GM19099 (cell line): ENCODE measurements around the gene PIP5K1C.

Experiments
- POLR2A ChIP-seq: IDR thresholded peaks from 3 replicates; pipeline ENCODE4 v1.6.1; 2011; ENCODE audit warnings: low read depth; ENCODE audit not compliant: insufficient read length; ENCODE audit errors: extremely low read depth

PIP5K1C gene

DNA sequence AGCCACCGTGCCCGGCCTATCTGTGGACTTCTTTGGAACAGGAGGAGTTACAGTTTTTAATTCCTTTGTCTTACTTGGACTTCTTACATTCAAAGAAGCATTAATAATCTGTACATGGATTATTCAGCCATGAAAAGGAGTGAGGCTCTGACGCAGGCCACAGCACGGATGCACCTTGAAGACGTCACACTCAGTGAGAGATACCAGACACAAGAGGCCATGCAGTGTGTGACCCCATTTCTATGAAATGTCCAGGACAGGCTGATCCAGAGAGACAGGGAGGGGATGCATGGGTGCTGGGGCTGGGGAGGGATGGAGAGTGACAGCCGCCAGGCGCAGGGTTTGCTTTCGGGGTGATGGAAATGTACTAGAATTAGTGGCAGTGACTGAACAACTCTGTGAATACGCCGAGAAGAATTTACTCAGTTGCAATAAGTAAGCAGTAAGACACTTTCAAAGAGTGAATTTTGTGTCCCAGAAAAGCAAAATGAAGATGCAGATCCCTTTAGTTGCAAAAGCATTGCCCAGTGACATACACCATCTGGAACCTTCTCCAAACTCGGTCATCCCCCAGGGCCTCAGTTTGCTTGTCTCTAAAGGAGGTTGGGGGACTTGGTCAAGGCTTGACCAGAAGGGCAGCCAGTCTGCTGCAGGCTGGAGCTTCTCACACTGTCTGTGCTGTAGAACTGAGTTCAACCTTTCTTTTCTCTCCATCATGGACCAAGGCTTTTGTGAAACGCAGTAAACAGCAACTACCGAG, 25.3 kb downstream of the PIP5K1C start:
- no peak for TF ChIP-seq POLR2A

DNA sequence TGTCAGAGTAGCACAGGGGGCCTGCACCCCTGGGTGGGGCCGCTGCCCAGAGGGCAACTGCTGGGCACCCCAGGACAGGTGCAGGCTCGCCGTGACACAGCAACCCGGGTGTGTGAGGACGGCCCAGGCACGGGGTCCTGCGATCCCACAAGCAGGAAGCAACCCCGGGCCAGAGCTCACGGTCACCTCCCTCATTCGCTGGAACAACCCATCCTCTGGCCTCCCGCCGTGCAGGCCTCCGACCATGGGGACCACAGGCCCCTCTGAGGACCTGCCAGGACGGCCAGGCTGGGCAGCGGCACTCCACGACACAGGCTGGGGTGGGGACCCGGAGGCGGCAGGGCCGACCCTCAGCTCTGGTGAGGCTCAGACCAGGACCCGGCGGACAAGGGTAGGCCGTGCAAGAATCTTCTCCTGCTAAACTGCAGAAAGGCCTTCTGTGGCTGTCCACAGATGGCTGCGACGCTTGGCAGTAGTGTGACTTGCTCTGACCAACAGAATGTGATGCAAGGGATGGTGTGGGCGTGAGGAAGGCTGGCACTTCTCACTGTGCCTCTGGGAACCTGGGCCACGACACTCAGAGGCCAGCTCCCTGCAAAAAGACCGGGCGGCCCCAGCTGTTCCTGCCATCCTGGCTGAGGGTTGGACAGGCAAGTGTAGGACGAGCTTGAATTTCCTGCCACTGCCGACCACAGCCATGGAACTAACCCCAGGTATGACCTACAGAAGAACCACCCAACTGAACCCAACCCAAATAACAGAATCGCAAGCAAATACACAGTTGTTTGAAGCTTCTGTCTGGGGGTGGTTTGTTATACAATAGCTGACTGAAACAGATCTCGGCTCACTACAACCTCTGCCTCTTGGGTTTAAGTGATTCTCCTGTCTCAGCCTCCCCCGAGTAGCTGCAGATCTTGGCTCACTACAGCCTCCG, 26.5 kb downstream of the PIP5K1C start:
- no peak for TF ChIP-seq POLR2A

DNA sequence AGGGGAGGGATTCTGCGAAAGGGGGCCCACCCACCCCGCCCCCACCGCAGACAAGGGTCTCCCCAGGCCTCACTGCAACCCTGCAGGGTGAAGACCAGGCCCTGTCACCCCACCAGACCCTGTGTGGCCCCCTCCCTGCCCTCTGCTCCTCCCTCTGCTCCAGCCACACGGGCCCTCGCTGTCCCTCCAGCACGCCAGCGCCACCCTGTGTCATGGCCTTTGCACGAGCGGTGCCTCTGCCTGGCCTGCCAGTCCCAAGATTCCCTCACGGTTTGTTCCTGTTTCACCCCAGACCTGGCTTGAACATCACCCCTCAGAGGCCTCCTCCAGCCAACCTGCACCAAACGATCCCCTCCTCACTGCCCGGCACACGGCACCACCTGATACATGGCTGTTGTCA, 27.3 kb downstream of the PIP5K1C start:
- TF ChIP-seq POLR2A = no peak

DNA sequence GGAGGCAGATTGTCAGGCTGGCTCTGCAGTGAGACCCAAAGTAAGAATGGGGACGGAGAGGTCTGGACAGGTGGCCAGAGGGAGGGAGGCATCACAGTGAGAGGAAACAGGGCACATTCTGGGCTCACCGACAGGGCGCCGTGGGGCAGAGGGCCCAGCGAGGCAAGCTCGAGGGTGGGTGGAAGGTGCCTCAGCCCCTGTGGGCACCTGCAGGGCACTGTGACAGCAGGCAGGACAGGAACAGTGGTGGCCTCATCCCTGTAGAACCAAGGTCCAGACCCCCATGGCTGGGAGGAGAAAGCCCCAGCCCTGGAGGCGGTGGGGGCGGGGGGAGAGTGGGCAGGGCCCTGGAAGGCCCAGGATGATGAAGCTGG, 27.7 kb downstream of the PIP5K1C start:
- no peak for TF ChIP-seq POLR2A

DNA sequence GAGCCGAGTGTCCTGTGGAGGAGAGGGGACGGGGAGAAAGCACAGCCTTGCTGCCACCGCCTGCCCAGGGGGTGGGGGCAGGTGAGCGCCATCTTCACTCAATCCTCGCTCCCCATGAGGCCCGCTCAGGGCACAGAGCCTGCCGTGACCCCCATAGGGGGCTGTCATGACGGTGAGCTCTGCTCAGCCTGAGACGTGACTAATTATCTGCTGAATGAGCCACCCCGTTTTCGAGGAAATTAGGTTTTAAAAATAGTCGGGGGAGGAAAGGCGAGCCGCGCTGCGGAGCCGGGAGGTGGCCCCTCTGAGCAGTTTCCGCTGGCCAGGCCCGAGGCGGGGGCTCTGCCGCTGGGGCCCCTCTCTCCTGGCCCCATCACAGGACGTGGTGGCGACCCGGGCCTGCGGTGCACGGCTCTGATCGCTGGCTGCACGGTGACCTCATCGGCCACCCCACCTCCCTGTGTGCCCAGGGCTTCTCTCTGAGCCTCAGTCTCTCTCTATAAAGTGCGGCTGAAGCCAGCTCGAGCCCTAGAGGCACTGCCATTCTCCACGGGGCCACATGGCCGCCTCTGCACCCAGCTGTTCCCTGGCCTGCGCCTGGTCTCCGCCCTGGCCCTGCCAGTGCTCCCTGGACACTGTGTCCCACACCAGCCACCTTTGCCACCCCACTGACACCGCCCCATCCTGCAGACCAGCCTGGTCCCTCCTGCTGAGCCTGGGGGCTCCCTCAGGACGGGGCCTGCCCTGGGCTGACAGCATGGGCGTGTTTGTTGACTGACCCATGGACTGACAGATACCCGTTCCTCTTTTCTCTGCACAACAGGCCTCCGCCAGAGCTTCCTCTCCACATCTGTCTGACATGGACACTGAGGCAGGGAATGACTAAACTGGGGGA, 28.3 kb downstream of the PIP5K1C start:
- no peak for TF ChIP-seq POLR2A

DNA sequence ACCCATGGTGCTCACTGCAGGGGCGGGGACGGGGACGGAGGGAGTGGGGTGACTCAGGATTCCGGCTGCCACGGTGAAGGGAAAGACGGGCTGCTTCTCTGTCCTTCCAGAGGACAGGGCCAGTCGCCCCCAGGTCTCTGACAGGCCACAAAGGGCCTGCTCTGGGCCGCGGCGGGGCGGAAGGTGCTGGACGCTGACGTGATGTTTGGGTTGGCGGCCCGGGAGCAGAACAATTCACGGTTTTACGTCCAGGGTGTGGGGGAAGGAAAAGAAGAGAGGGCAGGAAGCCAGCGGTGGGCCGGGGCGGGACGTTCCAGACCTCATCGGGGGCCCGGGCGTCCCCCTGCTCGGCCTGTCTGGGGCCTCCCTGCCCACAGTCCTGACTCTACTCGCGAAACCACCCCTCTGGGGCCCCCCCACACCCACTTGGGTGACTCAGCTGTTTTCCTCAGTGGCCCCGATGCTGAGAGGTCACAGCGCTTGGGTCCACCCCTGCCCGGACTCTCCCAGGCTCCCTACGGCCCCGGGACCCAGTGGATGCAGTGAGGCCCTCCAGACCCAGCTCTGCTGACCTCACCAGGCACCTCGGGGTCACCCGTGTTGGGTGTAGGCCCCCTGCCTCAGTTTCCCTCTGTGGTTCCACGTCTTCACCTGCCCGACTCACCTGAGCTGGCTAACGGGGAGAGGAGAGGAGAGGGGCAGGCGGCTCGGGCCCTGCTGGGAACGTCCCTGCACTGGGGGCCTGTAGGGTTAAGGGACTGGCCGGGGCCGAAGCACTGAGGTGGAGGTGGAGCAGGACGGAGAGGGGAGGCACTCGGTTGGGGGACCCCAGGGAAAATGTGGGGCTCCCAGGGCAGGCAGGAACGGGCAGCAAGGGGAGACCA, 29.2 kb downstream of the PIP5K1C start:
- no peak for TF ChIP-seq POLR2A

DNA sequence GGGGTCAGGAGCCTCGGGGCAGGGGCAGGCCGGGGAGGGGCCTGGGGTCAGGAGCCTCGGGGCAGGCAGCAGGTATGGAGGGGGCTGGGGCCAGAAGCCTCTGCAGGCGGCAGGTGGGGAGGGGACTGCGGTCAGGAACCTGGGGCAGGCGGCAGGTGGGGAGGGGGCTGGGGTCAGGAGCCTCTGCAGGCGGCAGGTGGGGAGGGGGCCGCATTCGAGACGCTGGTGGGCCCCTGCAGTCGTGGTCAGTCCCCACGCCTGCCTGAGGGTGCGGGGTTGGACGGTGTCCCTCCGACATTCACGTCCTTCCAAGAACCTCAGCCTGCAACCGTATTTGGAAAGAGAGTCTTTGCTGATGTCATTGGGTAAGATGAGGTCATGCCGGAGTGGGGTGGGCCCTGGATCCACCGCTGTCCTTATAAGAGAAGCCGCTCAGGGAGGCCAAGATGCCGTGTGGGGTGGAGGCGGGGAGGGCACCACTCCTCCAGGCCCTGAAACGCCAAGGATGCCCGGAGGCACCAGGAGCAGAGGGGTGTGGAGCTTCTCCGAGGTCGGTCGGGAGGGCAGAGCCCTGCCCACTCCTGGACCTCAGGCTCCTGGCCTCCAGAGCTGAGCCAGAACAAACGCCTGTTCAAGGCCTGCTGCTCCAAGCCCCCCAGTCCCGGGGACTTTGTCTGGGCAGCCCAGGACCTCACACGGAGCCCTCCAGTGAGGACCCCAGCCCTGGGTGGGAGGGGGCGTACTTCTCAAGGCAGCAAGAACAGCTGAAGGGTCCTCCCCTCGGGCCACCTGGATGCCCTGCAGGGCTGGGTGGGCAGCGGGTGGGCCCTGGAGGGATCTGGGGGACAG, 30.1 kb downstream of the PIP5K1C start:
- TF ChIP-seq POLR2A = no peak

DNA sequence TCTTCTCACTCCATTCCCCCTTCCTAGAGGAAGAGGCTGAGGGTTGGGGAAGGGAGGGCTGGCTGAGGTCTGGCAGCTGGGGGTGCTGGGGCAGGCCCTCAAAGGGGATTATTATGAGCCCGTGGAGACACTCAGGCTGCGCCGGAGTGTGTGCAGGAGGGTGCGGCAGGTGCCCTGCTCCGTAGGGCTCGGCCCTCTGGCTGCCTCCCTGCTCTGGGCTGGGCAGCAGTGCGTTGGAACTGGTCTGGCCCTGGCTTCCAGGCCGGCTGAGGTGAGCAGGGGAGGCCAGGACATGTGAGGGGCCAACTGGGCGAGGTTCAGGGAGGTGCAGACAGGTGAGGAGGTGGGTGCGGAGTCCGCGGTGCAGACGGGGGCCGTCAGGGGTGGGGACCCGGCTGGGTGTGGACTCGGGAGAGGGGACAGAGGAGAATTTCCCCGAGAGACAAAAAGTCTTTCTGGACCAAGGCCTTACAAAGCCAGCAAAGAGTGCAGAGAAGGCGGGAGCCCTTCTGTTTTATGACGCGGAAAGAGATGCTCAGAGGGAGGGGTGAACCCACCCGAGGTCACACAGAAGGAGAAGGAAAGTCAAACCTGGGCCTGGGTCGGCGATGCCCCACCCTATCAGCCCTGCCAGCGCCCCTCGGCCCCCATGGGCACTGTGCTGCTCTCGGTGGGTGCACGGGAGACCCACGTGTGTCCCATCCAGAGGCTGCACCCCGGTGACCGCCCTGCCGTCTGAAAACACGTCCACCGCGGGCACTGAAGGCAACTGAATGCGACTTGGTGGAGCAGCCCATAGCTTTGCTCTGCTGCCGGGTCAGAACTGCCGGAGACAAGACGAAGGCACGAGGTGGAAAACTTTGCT, 31.0 kb downstream of the PIP5K1C start:
- TF ChIP-seq POLR2A = no peak

DNA sequence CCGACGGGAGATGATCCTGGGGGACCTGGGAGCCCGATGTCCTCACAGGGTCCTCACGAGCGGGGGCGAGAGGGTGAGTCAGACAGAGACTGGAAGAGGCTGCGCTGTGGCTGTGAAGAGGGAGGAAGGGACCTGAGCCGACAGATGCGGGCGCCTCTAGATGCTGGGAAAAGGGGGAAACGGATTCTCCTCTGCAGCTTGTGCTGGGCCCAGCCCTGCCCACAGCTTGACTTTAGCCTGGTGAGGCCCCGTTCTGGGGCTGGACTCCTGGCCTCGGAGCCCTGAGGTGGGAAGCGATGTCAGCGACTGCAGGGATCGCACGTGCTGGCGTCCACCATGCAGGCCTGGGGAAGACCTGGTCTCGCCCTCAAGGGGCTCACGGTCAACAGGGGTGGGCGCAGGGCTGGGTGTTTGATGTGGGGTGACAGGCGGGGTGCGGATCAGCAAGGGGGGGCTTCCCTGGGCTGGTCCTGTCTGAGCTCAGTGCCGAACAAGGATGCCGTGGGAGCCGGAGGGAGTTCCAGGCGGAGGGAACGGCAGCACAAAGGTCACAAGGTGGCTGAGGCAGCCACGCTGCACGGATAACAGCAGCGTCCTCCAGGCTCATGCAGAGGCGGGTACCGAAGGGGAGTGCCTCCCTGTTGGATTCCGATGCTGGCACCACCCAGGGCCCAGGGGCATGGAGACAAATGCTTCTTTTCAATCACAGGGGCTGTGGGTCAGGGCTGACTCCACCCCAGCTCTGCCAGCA, 31.8 kb downstream of the PIP5K1C start:
- no peak for TF ChIP-seq POLR2A

DNA sequence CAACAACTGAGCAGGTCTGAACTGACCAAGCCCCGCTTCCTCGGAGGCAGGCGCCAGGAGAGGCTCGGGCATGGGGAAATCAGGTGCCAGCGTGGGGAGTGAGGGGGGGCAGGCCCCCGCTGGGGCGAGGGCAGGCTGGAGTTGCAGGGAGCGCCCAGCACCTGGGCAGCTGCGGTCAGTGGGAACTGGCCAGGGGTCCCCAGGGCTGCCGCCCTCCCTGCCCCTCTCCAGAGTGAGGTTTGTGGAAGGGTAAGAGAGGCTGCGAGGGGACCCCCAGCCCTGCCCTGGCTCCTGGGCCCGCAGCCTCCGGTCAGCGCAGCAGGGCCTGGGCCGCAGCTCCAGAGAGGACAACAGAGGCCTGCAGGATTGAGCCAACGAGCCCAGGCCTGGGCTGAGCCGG, 32.5 kb downstream of the PIP5K1C start:
- TF ChIP-seq POLR2A = no peak

DNA sequence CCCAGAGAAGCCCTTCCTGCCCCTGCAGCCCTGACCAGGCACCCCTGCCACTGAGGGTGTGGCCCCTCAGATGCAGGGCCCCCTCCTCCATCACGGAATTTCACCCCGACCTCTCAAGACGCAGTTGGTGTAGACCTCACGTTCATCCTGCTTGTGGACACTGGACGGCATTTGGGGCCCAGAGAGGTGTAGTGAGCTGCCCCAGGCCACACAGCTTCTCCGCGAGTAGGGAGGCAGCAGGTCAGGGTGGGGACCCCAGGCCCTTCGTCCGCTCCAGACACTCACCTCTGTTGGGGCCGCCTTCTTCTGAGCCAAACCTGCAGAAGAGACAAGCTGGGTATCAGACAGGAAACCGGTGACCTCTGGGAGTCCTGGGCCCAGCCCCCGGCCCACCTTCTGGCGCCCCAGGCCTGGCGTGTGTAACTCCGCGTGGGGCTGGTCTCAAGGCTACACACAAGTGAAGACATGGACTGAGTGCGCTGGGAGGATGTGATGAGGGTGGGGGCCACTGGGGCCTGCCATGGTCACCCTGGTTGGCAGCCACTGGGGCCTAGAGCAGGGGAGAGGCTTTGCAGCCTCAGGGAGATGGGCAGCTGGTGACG, 33.1 kb downstream of the PIP5K1C start:
- TF ChIP-seq POLR2A = no peak
